ENCODE measurements around the gene SWAP70.

The SWAP70 gene

GRCh38 chr11:9643751-9644150, 20.1 kb upstream of the SWAP70 start:
- Mint-ChIP-seq H3K36me3 (ENCODE audit: low read depth) (no peaks in the 10 kb centered on the region), H3K9me3 (peaks cover 9% of the 10 kb centered on the region), H3K4me3 (no peak overlapping the region), H3K27me3 (ENCODE audit: low read depth) (peaks cover 4% of the 10 kb centered on the region), H3K27ac (peak overlapping the region in 1 of 3 experiments; percentile 12), H3K4me1 (no peaks in the 10 kb centered on the region)
- TF ChIP-seq CTCF (IDR thresholded peaks at IDR 0.05; ENCODE audit: unreplicated experiment in 3 of 3) = no peak

- no peaks in the 10 kb centered on the region for H3K27me3 Mint-ChIP-seq (ENCODE audit: low read depth)
- H3K4me1 Mint-ChIP-seq = no peaks in the 10 kb centered on the region
- H3K36me3 Mint-ChIP-seq (ENCODE audit: low read depth) = no peaks in the 10 kb centered on the region
- H3K4me3 Mint-ChIP-seq = no peak overlapping the region
- peaks cover 11% of the 10 kb centered on the region for H3K9me3 Mint-ChIP-seq
- TF ChIP-seq CTCF (IDR thresholded peaks at IDR 0.05; ENCODE audit: unreplicated experiment in 3 of 3) = no peak
- no peak overlapping the region for H3K27ac Mint-ChIP-seq
Observed at GRCh38 chr11:9645881-9646280, 18.0 kb upstream of the SWAP70 start.

- no peak for TF ChIP-seq CTCF (IDR thresholded peaks at IDR 0.05; ENCODE audit: unreplicated experiment in 3 of 3)
- no peak overlapping the region for H3K4me3 Mint-ChIP-seq
- no peak overlapping the region for H3K27ac Mint-ChIP-seq
- H3K4me1 Mint-ChIP-seq = no peaks in the 10 kb centered on the region
- peaks cover 11% of the 10 kb centered on the region for H3K9me3 Mint-ChIP-seq
- no peaks in the 10 kb centered on the region for H3K36me3 Mint-ChIP-seq (ENCODE audit: low read depth)
- H3K27me3 Mint-ChIP-seq (ENCODE audit: low read depth) = no peaks in the 10 kb centered on the region
Observed at GRCh38 chr11:9646324-9646723, 17.6 kb upstream of the SWAP70 start.

- H3K27ac Mint-ChIP-seq = no peak overlapping the region
- H3K36me3 Mint-ChIP-seq (ENCODE audit: low read depth) = no peaks in the 10 kb centered on the region
- no peaks in the 10 kb centered on the region for H3K27me3 Mint-ChIP-seq (ENCODE audit: low read depth)
- no peaks in the 10 kb centered on the region for H3K4me1 Mint-ChIP-seq
- H3K4me3 Mint-ChIP-seq = no peak overlapping the region
- no peak for TF ChIP-seq CTCF (IDR thresholded peaks at IDR 0.05; ENCODE audit: unreplicated experiment in 3 of 3)
- peaks cover 22% of the 10 kb centered on the region for H3K9me3 Mint-ChIP-seq
Observed at GRCh38 chr11:9651481-9651880, 12.4 kb upstream of the SWAP70 start.

GRCh38 chr11:9651899-9652748, 11.8 kb upstream of the SWAP70 start:
- H3K4me1 Mint-ChIP-seq = no peaks in the 10 kb centered on the region
- TF ChIP-seq CTCF (IDR thresholded peaks at IDR 0.05; ENCODE audit: unreplicated experiment in 3 of 3) = no peak
- H3K27me3 Mint-ChIP-seq (ENCODE audit: low read depth) = no peaks in the 10 kb centered on the region
- H3K27ac Mint-ChIP-seq = no peak overlapping the region
- H3K36me3 Mint-ChIP-seq (ENCODE audit: low read depth) = no peaks in the 10 kb centered on the region
- H3K4me3 Mint-ChIP-seq = no peak overlapping the region
- H3K9me3 Mint-ChIP-seq = peaks cover 22% of the 10 kb centered on the region

GRCh38 chr11:9653871-9654270, 10.0 kb upstream of the SWAP70 start:
- H3K4me1 Mint-ChIP-seq = no peaks in the 10 kb centered on the region
- H3K4me3 Mint-ChIP-seq = no peak overlapping the region
- H3K36me3 Mint-ChIP-seq (ENCODE audit: low read depth) = no peaks in the 10 kb centered on the region
- no peak for TF ChIP-seq CTCF (IDR thresholded peaks at IDR 0.05; ENCODE audit: unreplicated experiment in 3 of 3)
- H3K27ac Mint-ChIP-seq = no peak overlapping the region
- H3K9me3 Mint-ChIP-seq = peaks cover 18% of the 10 kb centered on the region
- H3K27me3 Mint-ChIP-seq (ENCODE audit: low read depth) = no peaks in the 10 kb centered on the region

Data from nephron (organoid).